ENCODE results near the gene RPL6.
A peak's percentile ranks its signal among the peaks of the same experiment; 100 is the strongest.

Gene RPL6

GRCh38 chr12:112380663-112381405 lies 28.6 kb downstream of the RPL6 start:
- DNase-seq (ENCODE audit: low spot score) = peak; percentile 30

DNA sequence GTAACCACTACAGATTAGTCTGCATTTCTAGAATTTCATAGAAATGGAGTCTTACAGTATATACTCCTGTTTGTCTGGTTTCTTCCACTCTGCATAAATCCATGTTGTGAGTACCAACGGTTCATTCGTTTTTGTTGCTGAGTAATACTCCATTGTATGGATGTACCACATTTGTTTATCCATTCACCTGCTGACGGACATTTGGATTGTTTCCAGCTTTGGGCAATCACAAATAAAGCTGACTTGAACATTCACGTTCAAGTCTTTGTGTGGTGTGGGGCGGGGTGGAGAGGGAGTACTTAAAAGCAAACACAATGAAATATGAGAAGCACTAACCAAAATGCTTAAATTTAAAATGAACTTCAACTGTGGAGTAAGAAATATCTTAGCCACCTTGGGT lies 34.3 kb downstream of the RPL6 start:
- DNase-seq (ENCODE audit: low spot score) = no peak

DNA sequence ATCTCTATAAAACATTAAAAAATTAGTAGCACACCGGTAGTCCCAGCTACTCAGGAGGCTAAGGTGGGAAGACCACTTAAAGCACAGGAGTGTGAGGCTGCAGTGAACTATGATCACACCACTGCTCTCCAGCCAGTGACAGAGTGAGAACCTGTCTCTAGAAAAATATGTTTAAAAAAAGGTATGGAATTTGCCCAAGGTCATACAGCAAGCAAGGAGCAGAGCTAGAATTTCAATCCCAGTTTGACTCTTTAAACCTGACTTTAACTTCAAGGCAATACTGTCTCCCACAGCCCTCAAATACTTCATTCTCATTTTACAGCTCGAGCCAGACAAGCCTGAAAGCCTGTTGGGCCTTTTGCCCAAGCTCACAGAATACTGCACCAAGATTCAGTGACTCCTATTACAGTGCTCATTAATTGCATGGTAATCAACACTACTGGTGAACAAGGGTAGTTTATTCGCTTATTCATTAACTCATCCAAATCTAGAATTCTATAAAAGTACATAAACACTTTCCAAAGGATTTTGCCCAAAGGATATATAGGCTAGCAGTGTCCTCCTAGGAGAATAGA lies 35.2 kb downstream of the RPL6 start:
- DNase-seq (ENCODE audit: low spot score) = no peak

GRCh38 chr12:112370868-112371510 lies 38.4 kb downstream of the RPL6 start:
- DNase-seq (ENCODE audit: low spot score) = no peak

DNA sequence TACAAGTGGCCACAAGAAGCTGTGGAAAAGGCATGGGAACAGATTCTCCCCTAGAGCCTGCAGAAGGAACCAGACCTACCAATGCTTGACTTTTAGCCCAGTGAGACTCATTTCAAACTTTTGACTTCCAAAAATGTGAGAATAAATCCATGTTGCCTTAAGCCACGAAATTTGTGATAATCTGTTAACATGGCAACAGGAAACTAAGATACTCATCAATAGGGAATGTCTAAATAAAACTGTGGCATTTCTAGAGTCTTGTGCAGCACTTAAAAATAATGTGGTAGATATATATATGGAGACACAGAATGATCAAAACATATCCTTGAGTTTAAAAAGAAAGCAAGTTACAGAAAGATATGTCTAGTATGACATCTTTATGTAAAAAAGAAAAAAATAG lies 39.2 kb downstream of the RPL6 start:
- DNase-seq (ENCODE audit: low spot score) = no peak

DNA sequence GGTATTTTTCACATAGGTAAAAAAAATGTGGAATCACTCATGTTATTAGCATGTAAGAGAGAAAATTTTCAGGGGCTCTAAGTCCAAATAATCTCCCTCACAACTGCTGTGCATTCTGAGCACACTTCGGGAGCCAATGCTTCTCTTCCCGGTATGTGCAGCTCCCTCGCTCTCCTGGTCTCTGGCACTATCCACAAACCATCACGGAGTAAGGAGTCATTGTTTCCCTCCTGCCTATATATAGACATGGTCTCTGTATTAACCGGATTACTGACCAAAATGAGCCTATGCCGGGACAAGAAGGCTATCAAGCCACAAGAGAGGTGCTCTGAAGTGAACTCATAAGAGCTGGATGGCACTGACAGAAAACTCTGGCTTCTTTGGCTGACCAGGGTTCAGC lies 40.5 kb downstream of the RPL6 start:
- DNase-seq (ENCODE audit: low spot score) = no peak

DNA sequence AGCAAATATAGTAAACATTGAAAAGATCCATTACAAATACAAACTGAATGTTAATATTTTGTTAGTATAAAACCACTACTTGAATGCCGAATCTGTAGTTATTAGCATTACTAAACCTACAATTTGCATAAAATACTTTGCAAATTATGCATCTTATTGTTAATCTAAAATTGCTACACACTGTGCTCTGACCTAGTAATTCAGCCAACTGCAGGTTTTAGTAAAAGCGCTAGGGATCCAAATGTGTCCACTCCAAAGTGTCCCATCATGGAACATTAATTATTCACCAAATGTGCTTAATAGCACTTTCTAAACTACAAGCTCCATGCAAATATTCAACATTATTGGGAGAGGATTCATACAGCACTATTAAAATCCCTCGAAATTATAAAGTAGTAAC lies 41.4 kb downstream of the RPL6 start:
- no peak for DNase-seq (ENCODE audit: low spot score)

DNA sequence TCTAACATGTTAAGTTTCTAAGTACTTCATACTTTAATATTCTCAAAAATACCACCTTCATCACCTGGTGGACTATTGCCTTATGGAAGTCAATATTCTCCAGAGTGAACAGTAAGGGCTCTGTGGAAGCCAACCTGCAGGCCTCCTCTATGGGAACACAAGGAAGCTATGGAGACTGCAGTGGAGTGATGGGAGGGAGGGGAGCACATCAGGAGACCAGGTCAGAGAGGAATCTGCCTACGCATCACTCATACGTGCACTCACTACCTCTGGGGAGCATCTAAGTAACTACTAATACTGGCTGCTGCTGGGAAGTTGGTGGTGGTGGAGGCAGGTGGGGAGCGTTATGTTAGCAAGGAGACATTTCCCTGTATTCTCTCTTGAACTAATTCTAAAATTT lies 47.1 kb downstream of the RPL6 start:
- DNase-seq (ENCODE audit: low spot score) = no peak

GRCh38 chr12:112361271-112361670 lies 48.1 kb downstream of the RPL6 start:
- DNase-seq (ENCODE audit: low spot score) = no peak

DNA sequence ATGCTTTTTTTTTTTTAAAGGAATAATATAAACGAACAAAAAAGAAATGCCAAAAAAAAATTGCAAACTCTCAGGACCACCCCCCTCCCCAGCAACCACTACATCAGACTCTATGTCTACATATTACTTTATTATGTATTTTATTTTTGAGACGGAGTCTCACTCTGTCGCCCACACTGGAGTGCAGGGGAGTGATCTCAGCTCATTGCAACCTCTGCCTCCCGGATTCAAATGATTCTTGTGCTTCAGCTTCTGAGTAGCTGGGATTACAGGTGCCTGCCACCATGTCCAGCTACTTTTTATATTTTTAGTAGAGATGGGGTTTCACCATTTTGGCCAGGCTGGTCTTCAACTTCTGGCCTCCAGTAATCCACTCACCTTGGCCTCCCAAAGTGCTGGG lies 50.1 kb downstream of the RPL6 start:
- no peak for DNase-seq (ENCODE audit: low spot score)

DNA sequence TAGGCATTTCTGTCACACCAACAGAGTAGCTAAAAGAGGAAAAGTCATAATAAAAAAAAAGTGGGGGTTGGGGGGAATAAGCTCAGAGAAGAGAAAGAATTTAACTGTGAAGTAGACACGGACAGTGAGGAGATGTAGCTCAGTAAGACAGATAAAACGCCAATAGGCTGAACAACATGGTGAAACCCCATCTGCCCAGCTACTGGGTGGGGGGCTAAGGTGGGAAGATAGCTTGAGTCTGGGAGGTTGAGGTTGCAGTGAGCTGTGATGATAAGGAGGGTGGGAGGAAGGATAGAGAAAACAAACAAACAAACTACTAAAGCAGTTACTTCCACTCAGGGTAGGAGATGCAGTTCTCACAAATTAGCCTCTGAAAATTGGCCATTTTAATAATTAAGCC lies 52.2 kb downstream of the RPL6 start:
- no peak for DNase-seq (ENCODE audit: low spot score)

Data from AG20443 (cell line).